ENCODE data around the gene BMAL1. TPM values are rescaled to one million over a fixed set of nuclear protein-coding genes. Genes with fewer than 3 reads are reported as not detected.

BMAL1 gene
- total RNA-seq, 1 experiment from 2014 or later, result 3.3 TPM

DNA sequence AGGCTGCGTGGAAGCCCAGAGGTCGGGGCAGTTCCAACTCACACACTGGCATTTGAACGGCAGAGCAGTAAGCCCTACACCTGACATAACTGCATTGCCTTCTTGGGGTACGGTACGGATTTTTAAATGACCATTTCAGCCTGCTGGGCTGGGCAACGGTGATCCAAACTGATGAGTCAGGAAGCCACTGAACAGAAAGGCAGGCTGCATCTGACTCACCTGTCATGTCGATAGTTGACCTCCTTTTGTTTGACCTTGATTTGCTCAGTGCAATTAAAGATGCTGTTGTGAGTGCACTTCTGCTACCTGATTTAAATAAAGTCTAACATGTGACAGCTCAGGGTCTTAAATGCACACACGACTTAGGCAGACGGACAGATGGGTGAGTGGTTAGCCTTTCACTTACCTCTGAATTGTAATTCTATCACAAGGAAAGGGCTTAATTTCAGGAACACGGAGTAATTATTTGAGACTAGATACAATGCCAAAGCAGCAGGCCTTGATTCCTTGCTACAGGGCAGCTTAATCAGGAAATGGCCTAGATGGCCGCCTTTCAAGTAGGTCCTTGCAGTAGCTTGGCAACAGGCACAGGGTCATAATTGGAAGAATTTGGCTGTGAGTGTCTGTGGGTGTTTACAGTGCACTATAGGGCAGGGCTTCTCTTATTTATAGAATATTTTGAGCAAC, 52.2 kb downstream of the BMAL1 start:
- Mint-ChIP-seq H3K27ac (peak overlapping the region in 1 of 3 experiments; percentile 85; a peak in 1 of 7 replicates), H3K27me3 (ENCODE audit: low read depth) (no peaks in the 10 kb centered on the region), H3K36me3 (ENCODE audit: insufficient read depth in 1 of 3, low read depth in 3 of 3) (no peaks in the 10 kb centered on the region), H3K4me1 (peaks cover 1 to 4% of the 10 kb centered on the region in 2 experiments; a peak in 3 of 4 replicates), H3K4me3 (no peak overlapping the region), H3K9me3 (no peaks in the 10 kb centered on the region)
- H3T11ph ChIP-seq (ENCODE audit: low read length), result no peak overlapping the region
- no peak overlapping the region for H2BK12ac ChIP-seq (ENCODE audit: insufficient read length, low read depth, low read length)
- H3K23me2 ChIP-seq (ENCODE audit: insufficient read length, low read depth, low read length, poor library complexity, severe bottlenecking), result no peaks in the 10 kb centered on the region
- no peaks in the 10 kb centered on the region for H3K27me3 ChIP-seq (ENCODE audit: insufficient read depth, low read length)
- TF ChIP-seq, protein P1, sequence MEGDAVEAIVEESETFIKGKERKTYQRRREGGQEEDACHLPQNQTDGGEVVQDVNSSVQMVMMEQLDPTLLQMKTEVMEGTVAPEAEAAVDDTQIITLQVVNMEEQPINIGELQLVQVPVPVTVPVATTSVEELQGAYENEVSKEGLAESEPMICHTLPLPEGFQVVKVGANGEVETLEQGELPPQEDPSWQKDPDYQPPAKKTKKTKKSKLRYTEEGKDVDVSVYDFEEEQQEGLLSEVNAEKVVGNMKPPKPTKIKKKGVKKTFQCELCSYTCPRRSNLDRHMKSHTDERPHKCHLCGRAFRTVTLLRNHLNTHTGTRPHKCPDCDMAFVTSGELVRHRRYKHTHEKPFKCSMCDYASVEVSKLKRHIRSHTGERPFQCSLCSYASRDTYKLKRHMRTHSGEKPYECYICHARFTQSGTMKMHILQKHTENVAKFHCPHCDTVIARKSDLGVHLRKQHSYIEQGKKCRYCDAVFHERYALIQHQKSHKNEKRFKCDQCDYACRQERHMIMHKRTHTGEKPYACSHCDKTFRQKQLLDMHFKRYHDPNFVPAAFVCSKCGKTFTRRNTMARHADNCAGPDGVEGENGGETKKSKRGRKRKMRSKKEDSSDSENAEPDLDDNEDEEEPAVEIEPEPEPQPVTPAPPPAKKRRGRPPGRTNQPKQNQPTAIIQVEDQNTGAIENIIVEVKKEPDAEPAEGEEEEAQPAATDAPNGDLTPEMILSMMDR (conservative IDR thresholded peaks at IDR 0.05), result no peak
- H4K20me1 ChIP-seq (ENCODE audit: control insufficient read depth, insufficient read depth, insufficient read length), result no peaks in the 10 kb centered on the region
- H3K4me1 ChIP-seq (ENCODE audit: insufficient read depth, low read length), result no peaks in the 10 kb centered on the region
- WGBS (ENCODE audit: extremely low coverage, insufficient read length, low lambda C conversion rate), result no CpG with 5 or more reads among the region's 11 CpGs
- no peak overlapping the region for H3K14ac ChIP-seq (ENCODE audit: insufficient read depth, low read length)
- H2AK5ac ChIP-seq (ENCODE audit: insufficient read length, low read length), result no peak overlapping the region
- no peak overlapping the region for H2AFZ ChIP-seq (ENCODE audit: low read length)
- no peak overlapping the region for H3K9ac ChIP-seq (ENCODE audit: extremely low read depth, insufficient read length, low read length)
- no peak overlapping the region for H4K8ac ChIP-seq (replicated peaks; ENCODE audit: insufficient read length, low read depth, low read length)
- H3K4me2 ChIP-seq (ENCODE audit: insufficient read depth, insufficient read length, low read length), result no peak overlapping the region
- no peak overlapping the region for H4K5ac ChIP-seq (ENCODE audit: insufficient read length, low read depth, low read length)
- no peak overlapping the region for H3K23ac ChIP-seq (ENCODE audit: insufficient read length, low read depth, low read length)
- H2BK15ac ChIP-seq (ENCODE audit: low read depth, low read length), result no peak overlapping the region
- H2BK5ac ChIP-seq (ENCODE audit: insufficient read length, low read length), result no peak overlapping the region
- no peak overlapping the region for H3K18ac ChIP-seq (ENCODE audit: insufficient read length, low read depth, low read length)
- no peak overlapping the region for H3K4ac ChIP-seq (ENCODE audit: low read depth, low read length)
- no peaks in the 10 kb centered on the region for H3K79me1 ChIP-seq (ENCODE audit: insufficient read depth, low read depth, low read length, poor library complexity, severe bottlenecking)
- H4K91ac ChIP-seq (ENCODE audit: insufficient read length, low read depth, low read length), result no peak overlapping the region
- H2BK20ac ChIP-seq (ENCODE audit: low read depth, low read length, poor library complexity, severe bottlenecking), result no peak overlapping the region
- no peaks in the 10 kb centered on the region for H3K79me2 ChIP-seq (ENCODE audit: insufficient read depth, low read length)
- no peaks in the 10 kb centered on the region for H3K9me3 ChIP-seq (ENCODE audit: control insufficient read depth, low read depth, low read length)
- H3K27ac ChIP-seq (ENCODE audit: insufficient read length, low read depth, low read length), result no peak overlapping the region
- DNase-seq, result no peak
- H2BK120ac ChIP-seq (ENCODE audit: low read depth, low read length, poor library complexity, severe bottlenecking), result no peak overlapping the region
- no peak overlapping the region for H3K56ac ChIP-seq (ENCODE audit: insufficient read length, low read depth, low read length)
